Measurements from ENCODE around the gene TRAPPC3. TPM values are rescaled to one million over a fixed set of nuclear protein-coding genes. Genes with fewer than 3 reads are reported as not detected.
A peak's percentile ranks its signal among the peaks of the same experiment; 100 is the strongest.

TRAPPC3 gene
- total and polyA plus RNA-seq, 9 of the 15 experiments (the other 6 are each of a cell fraction or from before 2014, with no cell fraction given), result 20.6 to 141 (median 112) TPM

GRCh38 chr1:36088577-36089392 lies 60.5 kb downstream of the TRAPPC3 start, which contains the start of gene ADPRS (continued):
- TF ChIP-seq GTF3C2 (IDR thresholded peaks at IDR 0.05; ENCODE audit: borderline replicate concordance, extremely low read depth, insufficient read length) (no peak), NBN (IDR thresholded peaks at IDR 0.05; ENCODE audit: low read depth) (peak; percentile 55; the same call in 1 of the 2 replicates), TFAM (CRISPR knock-in tag; conservative IDR thresholded peaks at IDR 0.05) (no peak), CHCHD3 (CRISPR knock-in tag; IDR thresholded peaks at IDR 0.05) (no peak), FOXA3 (CRISPR knock-in tag; conservative IDR thresholded peaks at IDR 0.05 in 1 of 2, IDR thresholded peaks at IDR 0.05 in 1 of 2) (peak in 1 of 2 experiments; percentile 63; a peak in 1 of 4 replicates), POLR2B (IDR thresholded peaks at IDR 0.05; ENCODE audit: low read depth, partially characterized antibody) (peak; percentile 94), CREBBP (IDR thresholded peaks at IDR 0.05; ENCODE audit: low read depth, low read length) (no peak), KDM4B (IDR thresholded peaks at IDR 0.05; ENCODE audit: borderline replicate concordance in 2 of 2, low read depth in 1 of 2) (peak in 1 of 2 experiments; percentile 98; a peak in 2 of 4 replicates), IFI16 (CRISPR knock-in tag; IDR thresholded peaks at IDR 0.05) (no peak), MCM2 (IDR thresholded peaks at IDR 0.05; ENCODE audit: low read depth) (no peak), ZNF551 (CRISPR knock-in tag; IDR thresholded peaks at IDR 0.05) (no peak), CREB1 (IDR thresholded peaks at IDR 0.05) (peak; percentile 96), CREB1 (CRISPR knock-in tag; IDR thresholded peaks at IDR 0.05) (peak; percentile 96), CEBPB (tag; IDR thresholded peaks at IDR 0.05) (no peak)
- TF ChIP-seq, protein P1, sequence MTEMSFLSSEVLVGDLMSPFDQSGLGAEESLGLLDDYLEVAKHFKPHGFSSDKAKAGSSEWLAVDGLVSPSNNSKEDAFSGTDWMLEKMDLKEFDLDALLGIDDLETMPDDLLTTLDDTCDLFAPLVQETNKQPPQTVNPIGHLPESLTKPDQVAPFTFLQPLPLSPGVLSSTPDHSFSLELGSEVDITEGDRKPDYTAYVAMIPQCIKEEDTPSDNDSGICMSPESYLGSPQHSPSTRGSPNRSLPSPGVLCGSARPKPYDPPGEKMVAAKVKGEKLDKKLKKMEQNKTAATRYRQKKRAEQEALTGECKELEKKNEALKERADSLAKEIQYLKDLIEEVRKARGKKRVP (CRISPR knock-in tag; IDR thresholded peaks at IDR 0.05), result peak; percentile 38; the same call in 1 of the 2 replicates
- TF ChIP-seq, protein P2, sequence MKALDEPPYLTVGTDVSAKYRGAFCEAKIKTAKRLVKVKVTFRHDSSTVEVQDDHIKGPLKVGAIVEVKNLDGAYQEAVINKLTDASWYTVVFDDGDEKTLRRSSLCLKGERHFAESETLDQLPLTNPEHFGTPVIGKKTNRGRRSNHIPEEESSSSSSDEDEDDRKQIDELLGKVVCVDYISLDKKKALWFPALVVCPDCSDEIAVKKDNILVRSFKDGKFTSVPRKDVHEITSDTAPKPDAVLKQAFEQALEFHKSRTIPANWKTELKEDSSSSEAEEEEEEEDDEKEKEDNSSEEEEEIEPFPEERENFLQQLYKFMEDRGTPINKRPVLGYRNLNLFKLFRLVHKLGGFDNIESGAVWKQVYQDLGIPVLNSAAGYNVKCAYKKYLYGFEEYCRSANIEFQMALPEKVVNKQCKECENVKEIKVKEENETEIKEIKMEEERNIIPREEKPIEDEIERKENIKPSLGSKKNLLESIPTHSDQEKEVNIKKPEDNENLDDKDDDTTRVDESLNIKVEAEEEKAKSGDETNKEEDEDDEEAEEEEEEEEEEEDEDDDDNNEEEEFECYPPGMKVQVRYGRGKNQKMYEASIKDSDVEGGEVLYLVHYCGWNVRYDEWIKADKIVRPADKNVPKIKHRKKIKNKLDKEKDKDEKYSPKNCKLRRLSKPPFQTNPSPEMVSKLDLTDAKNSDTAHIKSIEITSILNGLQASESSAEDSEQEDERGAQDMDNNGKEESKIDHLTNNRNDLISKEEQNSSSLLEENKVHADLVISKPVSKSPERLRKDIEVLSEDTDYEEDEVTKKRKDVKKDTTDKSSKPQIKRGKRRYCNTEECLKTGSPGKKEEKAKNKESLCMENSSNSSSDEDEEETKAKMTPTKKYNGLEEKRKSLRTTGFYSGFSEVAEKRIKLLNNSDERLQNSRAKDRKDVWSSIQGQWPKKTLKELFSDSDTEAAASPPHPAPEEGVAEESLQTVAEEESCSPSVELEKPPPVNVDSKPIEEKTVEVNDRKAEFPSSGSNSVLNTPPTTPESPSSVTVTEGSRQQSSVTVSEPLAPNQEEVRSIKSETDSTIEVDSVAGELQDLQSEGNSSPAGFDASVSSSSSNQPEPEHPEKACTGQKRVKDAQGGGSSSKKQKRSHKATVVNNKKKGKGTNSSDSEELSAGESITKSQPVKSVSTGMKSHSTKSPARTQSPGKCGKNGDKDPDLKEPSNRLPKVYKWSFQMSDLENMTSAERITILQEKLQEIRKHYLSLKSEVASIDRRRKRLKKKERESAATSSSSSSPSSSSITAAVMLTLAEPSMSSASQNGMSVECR (CRISPR knock-in tag; IDR thresholded peaks at IDR 0.05), result peak; percentile 100
- TF ChIP-seq, protein P3, sequence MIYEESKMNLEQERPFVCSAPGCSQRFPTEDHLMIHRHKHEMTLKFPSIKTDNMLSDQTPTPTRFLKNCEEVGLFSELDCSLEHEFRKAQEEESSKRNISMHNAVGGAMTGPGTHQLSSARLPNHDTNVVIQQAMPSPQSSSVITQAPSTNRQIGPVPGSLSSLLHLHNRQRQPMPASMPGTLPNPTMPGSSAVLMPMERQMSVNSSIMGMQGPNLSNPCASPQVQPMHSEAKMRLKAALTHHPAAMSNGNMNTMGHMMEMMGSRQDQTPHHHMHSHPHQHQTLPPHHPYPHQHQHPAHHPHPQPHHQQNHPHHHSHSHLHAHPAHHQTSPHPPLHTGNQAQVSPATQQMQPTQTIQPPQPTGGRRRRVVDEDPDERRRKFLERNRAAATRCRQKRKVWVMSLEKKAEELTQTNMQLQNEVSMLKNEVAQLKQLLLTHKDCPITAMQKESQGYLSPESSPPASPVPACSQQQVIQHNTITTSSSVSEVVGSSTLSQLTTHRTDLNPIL (CRISPR knock-in tag; IDR thresholded peaks at IDR 0.05), result no peak

Data from K562 (cell line).